ENCODE measurements around the gene QSOX2. TPM values are rescaled to one million over a fixed set of nuclear protein-coding genes. Genes with fewer than 3 reads are reported as not detected.

Gene QSOX2
- total RNA-seq, 4 donors from 2014 or later, result 3.4 to 7.2 (median 5.2) TPM

DNA sequence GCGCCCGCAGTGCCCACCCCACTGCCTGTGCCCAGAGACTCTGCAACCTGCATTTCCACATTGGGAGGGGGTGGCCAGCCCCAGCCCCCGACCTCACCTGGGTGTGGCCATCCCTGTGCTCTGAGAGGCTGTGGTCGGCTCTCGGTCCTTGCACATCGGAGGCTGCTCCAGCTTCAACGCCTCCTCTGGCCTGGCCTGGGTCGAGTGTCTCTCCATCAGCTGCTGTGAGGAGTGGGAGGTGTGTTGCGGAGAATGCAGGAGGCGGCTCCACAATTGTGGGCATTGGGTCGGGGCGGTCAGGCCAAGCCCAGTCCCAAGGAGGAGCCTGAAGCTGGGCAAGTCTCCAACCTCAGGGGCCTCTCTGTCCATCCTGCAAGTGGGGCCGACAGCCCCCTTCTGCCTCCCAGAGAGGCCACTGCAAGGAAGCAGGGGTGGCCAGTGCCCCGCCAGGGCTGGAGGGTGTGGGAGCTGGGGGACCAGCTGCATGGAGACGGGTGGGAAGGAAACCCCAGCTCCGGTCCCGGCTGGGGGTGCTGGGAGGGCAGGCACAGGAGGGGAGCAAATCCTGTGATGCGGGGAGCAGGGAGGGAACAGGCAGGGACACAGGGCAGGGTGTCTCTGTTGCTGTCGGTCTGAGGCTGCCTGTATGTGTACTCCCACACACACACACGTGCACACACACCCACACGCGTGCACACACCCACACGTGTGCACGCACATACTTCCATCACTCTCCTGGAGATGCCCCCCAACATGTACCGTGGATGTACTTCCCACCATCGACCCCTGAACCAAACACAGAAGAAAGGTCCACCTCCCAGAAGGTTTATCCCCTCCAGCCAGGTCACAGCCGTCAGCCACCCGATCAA is 29.4 kb upstream of the QSOX2 start:
- TF ChIP-seq CTCF (IDR thresholded peaks at IDR 0.05), result no peak
- TF ChIP-seq POLR2AphosphoS5 (IDR thresholded peaks at IDR 0.05), result no peak
- no peak for TF ChIP-seq EP300 (IDR thresholded peaks at IDR 0.05)
- TF ChIP-seq POLR2A (IDR thresholded peaks at IDR 0.05), result no peak
- H3K4me3 ChIP-seq, result no peak overlapping the region
- no peaks in the 10 kb centered on the region for H3K36me3 ChIP-seq
- H3K4me1 ChIP-seq, result no peaks in the 10 kb centered on the region
- WGBS, 2 donors (ENCODE audit: low coverage in 1 of 2), result 58 to 82% methylated on average over 4 to 7 of the region's 28 CpGs
- no peak for ATAC-seq
- H3K9me3 ChIP-seq, result no peaks in the 10 kb centered on the region
- no peak overlapping the region for H3K27ac ChIP-seq
- peaks cover 72% of the 10 kb centered on the region for H3K27me3 ChIP-seq

- H3K27me3 ChIP-seq, result peaks cover 68% of the 10 kb centered on the region
- no peak overlapping the region for H3K27ac ChIP-seq
- no peaks in the 10 kb centered on the region for H3K4me1 ChIP-seq
- 84% methylated on average over 3 of the region's 28 CpGs; no CpG with 5 or more reads in 1 of the 2 donors for WGBS, 2 donors (ENCODE audit: low coverage in 1 of 2)
- H3K36me3 ChIP-seq, result no peaks in the 10 kb centered on the region
- ATAC-seq, result no peak
- TF ChIP-seq CTCF (IDR thresholded peaks at IDR 0.05) (no peak), EP300 (IDR thresholded peaks at IDR 0.05) (no peak), POLR2AphosphoS5 (IDR thresholded peaks at IDR 0.05) (no peak), POLR2A (IDR thresholded peaks at IDR 0.05) (no peak)
- no peak overlapping the region for H3K4me3 ChIP-seq
- no peaks in the 10 kb centered on the region for H3K9me3 ChIP-seq
Measured at GRCh38 chr9:136273921-136274785, 28.5 kb upstream of the QSOX2 start.

DNA sequence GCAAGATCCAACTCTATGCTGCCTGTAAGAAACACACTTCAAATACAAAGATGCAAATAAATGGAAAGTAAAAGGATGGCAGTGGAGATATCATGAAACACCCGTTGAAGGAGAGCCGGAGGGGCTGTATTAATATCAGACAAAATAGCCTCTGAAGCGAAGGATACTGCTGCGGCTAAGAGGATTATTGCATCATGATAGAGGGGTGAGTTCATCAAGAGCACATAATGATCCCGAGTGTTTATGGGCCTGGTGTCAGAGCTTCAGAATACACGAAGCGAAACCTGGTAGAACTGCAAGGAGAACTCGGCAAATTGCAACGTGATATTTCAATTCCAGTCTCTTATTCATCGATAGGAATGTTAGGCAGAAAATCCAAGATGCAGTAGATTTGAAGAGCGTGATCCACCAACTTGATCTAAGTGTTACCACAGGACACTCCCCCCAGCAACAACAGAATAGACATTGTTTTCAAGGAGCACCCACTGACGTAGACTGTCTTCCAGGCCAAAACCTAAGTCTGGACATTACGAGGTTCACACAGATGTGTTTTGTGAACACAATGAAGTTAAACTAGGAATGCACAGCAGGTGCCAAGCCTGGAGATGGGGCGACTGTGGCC is 27.7 kb upstream of the QSOX2 start:
- WGBS, 2 donors (ENCODE audit: low coverage in 1 of 2), result 66 to 73% methylated on average over 10 to 14 of the region's 14 CpGs
- H3K36me3 ChIP-seq, result no peaks in the 10 kb centered on the region

GRCh38 chr9:136270173-136270705 is 24.6 kb upstream of the QSOX2 start:
- ATAC-seq, result no peak
- no peaks in the 10 kb centered on the region for H3K36me3 ChIP-seq
- H3K4me1 ChIP-seq, result peaks cover 0 to 18% (median 0%) of the 10 kb centered on the region in 3 donors
- WGBS, 2 donors (ENCODE audit: low coverage in 1 of 2), result 83 to 84% methylated on average over 9 to 12 of the region's 13 CpGs
- H3K27me3 ChIP-seq, result peaks cover 36% of the 10 kb centered on the region
- TF ChIP-seq CTCF (IDR thresholded peaks at IDR 0.05) (no peak), POLR2AphosphoS5 (IDR thresholded peaks at IDR 0.05) (no peak), POLR2A (IDR thresholded peaks at IDR 0.05) (no peak), EP300 (IDR thresholded peaks at IDR 0.05) (no peak)
- H3K27ac ChIP-seq, result no peak overlapping the region
- H3K9me3 ChIP-seq, result no peaks in the 10 kb centered on the region
- no peak overlapping the region for H3K4me3 ChIP-seq

More for the DNA sequence above, 27.7 kb upstream of the QSOX2 start:
- Histone ChIP-seq H3K4me1 (peaks cover 0 to 1% (median 0%) of the 10 kb centered on the region in 3 donors), H3K4me3 (no peak overlapping the region), H3K9me3 (no peaks in the 10 kb centered on the region), H3K27me3 (peaks cover 67% of the 10 kb centered on the region), H3K27ac (no peak overlapping the region)
- TF ChIP-seq POLR2A (IDR thresholded peaks at IDR 0.05) (no peak), POLR2AphosphoS5 (IDR thresholded peaks at IDR 0.05) (no peak), CTCF (IDR thresholded peaks at IDR 0.05) (no peak), EP300 (IDR thresholded peaks at IDR 0.05) (no peak)
- ATAC-seq, result no peak
